Caco-2 (cell line): ENCODE data around the gene SOHLH1. TPM values are rescaled to one million over a fixed set of nuclear protein-coding genes. Genes with fewer than 3 reads are reported as not detected.

Experiments
- BruUV-seq: library from RNA; stranded (reverse); fragments of 400-500 nt; replicated peaks from 2 replicates; lab custom pipeline; 2021; lab: Mats Ljungman, UMichigan
- CTCF ChIA-PET: fragments of 300-600 bp; sonication (Branson Sonifier 250); formaldehyde crosslinking; loops from one replicate; lab custom pipeline; 2022; ENCODE audit warnings: antibody characterized with exemption; lab: Charles Lee
- POLR2A ChIA-PET: fragments of 300-600 bp; sonication (Branson Sonifier 250); formaldehyde crosslinking; loops from one replicate; lab custom pipeline; 2022; ENCODE audit warnings: antibody characterized with exemption; lab: Charles Lee
- DNase-seq, 2 experiments: peaks; one replicate each; pipeline versions ENCODE4 v3.0.0 to v3.0.0-alpha.2; 2020 to 2022
- H3K27me3 ChIP-seq: replicated peaks from 2 replicates; pipeline ENCODE4 v1.6.0; 2011; ENCODE audit warnings: low read length; ENCODE audit not compliant: control insufficient read depth, insufficient read depth
- H3K36me3 ChIP-seq: 2 replicates; pipeline ENCODE4 v1.5.1; 2011; ENCODE audit warnings: low read length; ENCODE audit not compliant: control insufficient read depth, insufficient read depth
- H3K4me1 ChIP-seq: fragments of 250-450 bp; sonication (Bioruptor Pico); 2 replicates; pipeline ENCODE4 v1.5.1; 2020; ENCODE audit warnings: mild to moderate bottlenecking
- H3K4me3 ChIP-seq: 2 replicates; pipeline ENCODE4 v1.5.1; 2011; ENCODE audit warnings: low read depth, mild to moderate bottlenecking, control low read depth, low read length
- H3K9me3 ChIP-seq: fragments of 250-450 bp; sonication (Bioruptor Pico); 2 replicates; pipeline ENCODE4 v1.5.1; 2020; ENCODE audit warnings: mild to moderate bottlenecking, moderate library complexity
- H3K27ac Mint-ChIP-seq: one replicate; pipeline ENCODE4 v1.8.0; 2022; ENCODE audit warnings: mixed read lengths; ENCODE audit not compliant: unreplicated experiment
- H3K27me3 Mint-ChIP-seq: one replicate; pipeline ENCODE4 v1.8.0; 2022; ENCODE audit warnings: mixed read lengths; ENCODE audit not compliant: insufficient read depth, unreplicated experiment
- H3K36me3 Mint-ChIP-seq: one replicate; pipeline ENCODE4 v1.8.0; 2022; ENCODE audit warnings: mild to moderate bottlenecking, mixed read lengths; ENCODE audit not compliant: insufficient read depth, unreplicated experiment
- H3K4me1 Mint-ChIP-seq: one replicate; pipeline ENCODE4 v1.8.0; 2022; ENCODE audit warnings: low read depth, mixed read lengths; ENCODE audit not compliant: unreplicated experiment
- H3K4me3 Mint-ChIP-seq: one replicate; pipeline ENCODE4 v1.8.0; 2022; ENCODE audit warnings: mild to moderate bottlenecking, moderate library complexity, mixed read lengths; ENCODE audit not compliant: unreplicated experiment
- H3K9me3 Mint-ChIP-seq: one replicate; pipeline ENCODE4 v1.8.0; 2022; ENCODE audit warnings: mixed read lengths; ENCODE audit not compliant: unreplicated experiment
- CTCF ChIP-seq, 2 experiments: fragments of 200-600 bp in 1 of 2; IDR thresholded peaks; 1 replicate in 1 of 2; 2 replicates in 1 of 2; pipeline versions ENCODE4 v1.5.1 to v1.8.0; 2011 to 2022; ENCODE audit warnings: antibody characterized with exemption in 1 of 2, control low read depth in 1 of 2, inconsistent platforms in 1 of 2, low read depth in 1 of 2, low read length in 1 of 2, mild to moderate bottlenecking in 1 of 2, moderate library complexity in 1 of 2; ENCODE audit not compliant: insufficient read depth in 1 of 2, severe bottlenecking in 1 of 2, unreplicated experiment in 1 of 2
- intact Hi-C: fragments of 100-400 bp; cut with micrococcal nuclease; formaldehyde crosslinking; loops from one replicate; pipeline ENCODE4 v1.10.0; 2022; ENCODE audit not compliant: unreplicated experiment
- total RNA-seq: library from RNA; stranded (reverse); gene quantifications from 2 replicates; pipeline ENCODE4 v1.2.3, GENCODE V29; 2022

The SOHLH1 gene
- total RNA-seq, 1 experiment from 2014 or later = 44.9 TPM

GRCh38 chr9:135729480-135729879 lies 30.2 kb upstream of the SOHLH1 start:
- H3K4me3 Mint-ChIP-seq = no peak overlapping the region
- Histone ChIP-seq H3K27me3 (no peaks in the 10 kb centered on the region), H3K4me3 (no peak overlapping the region), H3K36me3 (no peaks in the 10 kb centered on the region), H3K4me1 (no peaks in the 10 kb centered on the region), H3K9me3 (peaks cover 4% of the 10 kb centered on the region; the same call in 1 of the 2 replicates)
- DNase-seq = no peak
- H3K27me3 Mint-ChIP-seq = peaks cover 18% of the 10 kb centered on the region
- intact Hi-C loops = no loop called here
- no peak for TF ChIP-seq CTCF (IDR thresholded peaks at IDR 0.05; ENCODE audit: insufficient read depth in 1 of 2, low read depth in 1 of 2, low read length in 1 of 2, severe bottlenecking in 1 of 2, unreplicated experiment in 1 of 2)
- H3K36me3 Mint-ChIP-seq = peaks cover 4% of the 10 kb centered on the region
- H3K9me3 Mint-ChIP-seq = peaks cover 16% of the 10 kb centered on the region
- ChIA-PET POLR2A (no interaction called here), CTCF (no interaction called here)
- peaks cover 5% of the 10 kb centered on the region for H3K4me1 Mint-ChIP-seq
- BruUV-seq = no TSS peak
- H3K27ac Mint-ChIP-seq = no peak overlapping the region

GRCh38 chr9:135728436-135729110 lies 29.3 kb upstream of the SOHLH1 start:
- DNase-seq = no peak
- Histone ChIP-seq H3K4me3 (no peak overlapping the region), H3K9me3 (peaks cover 4% of the 10 kb centered on the region; the same call in 1 of the 2 replicates), H3K27me3 (no peaks in the 10 kb centered on the region), H3K36me3 (no peaks in the 10 kb centered on the region), H3K4me1 (no peaks in the 10 kb centered on the region)
- Mint-ChIP-seq H3K4me1 (peaks cover 5% of the 10 kb centered on the region), H3K4me3 (no peak overlapping the region), H3K27ac (no peak overlapping the region), H3K27me3 (peaks cover 18% of the 10 kb centered on the region), H3K36me3 (peaks cover 4% of the 10 kb centered on the region), H3K9me3 (peaks cover 15% of the 10 kb centered on the region)
- CTCF ChIA-PET = no interaction called here
- intact Hi-C loops = no loop called here
- TF ChIP-seq CTCF (IDR thresholded peaks at IDR 0.05; ENCODE audit: insufficient read depth in 1 of 2, low read depth in 1 of 2, low read length in 1 of 2, severe bottlenecking in 1 of 2, unreplicated experiment in 1 of 2) = no peak
- POLR2A ChIA-PET = no interaction called here
- no TSS peak for BruUV-seq

- H3K36me3 ChIP-seq = no peaks in the 10 kb centered on the region
- BruUV-seq = no TSS peak
- H3K4me3 ChIP-seq = no peak overlapping the region
- H3K27me3 Mint-ChIP-seq = peaks cover 18% of the 10 kb centered on the region
- H3K9me3 ChIP-seq = peaks cover 4% of the 10 kb centered on the region; the same call in 1 of the 2 replicates
- no peak overlapping the region for H3K27ac Mint-ChIP-seq
- intact Hi-C loops = no loop called here
- H3K4me3 Mint-ChIP-seq = no peak overlapping the region
- H3K36me3 Mint-ChIP-seq = peaks cover 4% of the 10 kb centered on the region
- TF ChIP-seq CTCF (IDR thresholded peaks at IDR 0.05; ENCODE audit: insufficient read depth in 1 of 2, low read depth in 1 of 2, low read length in 1 of 2, severe bottlenecking in 1 of 2, unreplicated experiment in 1 of 2) = no peak
- CTCF ChIA-PET = no interaction called here
- H3K27me3 ChIP-seq = no peaks in the 10 kb centered on the region
- no peak for DNase-seq
- H3K4me1 Mint-ChIP-seq = no peaks in the 10 kb centered on the region
- no peaks in the 10 kb centered on the region for H3K4me1 ChIP-seq
- POLR2A ChIA-PET = no interaction called here
- H3K9me3 Mint-ChIP-seq = peaks cover 3% of the 10 kb centered on the region
Measured at GRCh38 chr9:135727257-135727875, 28.1 kb upstream of the SOHLH1 start.
